HEK293 (cell line): Measurements from ENCODE around the gene PC.

Source experiments
- CTCF ChIA-PET: fragments of 350-600 bp; formaldehyde crosslinking; extraction: SDS; loops from one replicate; lab custom pipeline; 2021; ENCODE audit warnings: antibody characterized with exemption; lab: Yijun Ruan, JAX
- POLR2A ChIA-PET: fragments of 300-600 bp; formaldehyde crosslinking; extraction: SDS; loops from one replicate; lab custom pipeline; 2020; ENCODE audit warnings: antibody characterized with exemption, inconsistent platforms; lab: Yijun Ruan, JAX
- H3K27ac ChIP-seq: fragments of 200-500 bp; sonication (Bioruptor generic); 2 replicates; pipeline ENCODE4 v1.5.1; 2014; ENCODE audit warnings: low read depth, low read length, control low read depth, inconsistent platforms; ENCODE audit errors: extremely low read depth
- H3K36me3 ChIP-seq, 2 experiments: fragments of 200-500 bp in 1 of 2; sonication (Bioruptor generic) in 1 of 2; 1 replicate in 1 of 2; 2 replicates in 1 of 2; pipeline ENCODE4 v1.5.1; 2014 to 2017; ENCODE audit warnings: inconsistent platforms in 2 of 2, low read length in 2 of 2; ENCODE audit not compliant: control insufficient read depth in 2 of 2, insufficient read depth in 1 of 2
- H3K4me1 ChIP-seq: fragments of 200-500 bp; sonication (Bioruptor generic); 2 replicates; pipeline ENCODE4 v1.5.1; 2014; ENCODE audit warnings: mild to moderate bottlenecking, low read length, inconsistent platforms; ENCODE audit not compliant: control insufficient read depth, insufficient read depth
- H3K4me3 ChIP-seq: 2 replicates; pipeline ENCODE4 v1.5.1; 2011; ENCODE audit warnings: low read depth, mild to moderate bottlenecking, control low read depth, low read length, moderate library complexity
- H3K9me3 ChIP-seq: fragments of 200-500 bp; sonication (Bioruptor generic); 2 replicates; pipeline ENCODE4 v1.5.1; 2014; ENCODE audit warnings: low read depth, low read length, inconsistent platforms; ENCODE audit not compliant: control insufficient read depth, insufficient read depth
- EGR2 ChIP-seq: fragments of 450-650 bp; formaldehyde crosslinking; IDR thresholded peaks from 2 replicates; pipeline ENCODE4 v1.5.1; 2016; ENCODE audit warnings: low read depth, missing biosample characterization, missing genetic modification characterization
- FEZF1 ChIP-seq: fragments of 450-650 bp; formaldehyde crosslinking; IDR thresholded peaks from 2 replicates; pipeline ENCODE4 v1.5.1; 2016; ENCODE audit warnings: missing biosample characterization, missing genetic modification characterization
- HOXC10 ChIP-seq: sonication (generic); formaldehyde crosslinking; IDR thresholded peaks from 2 replicates; pipeline ENCODE4 v1.8.1; 2023; ENCODE audit warnings: mild to moderate bottlenecking, missing genetic modification reagents
- HOXD13 ChIP-seq: sonication (generic); formaldehyde crosslinking; IDR thresholded peaks from 2 replicates; pipeline ENCODE4 v1.8.0; 2022; ENCODE audit warnings: missing genetic modification reagents, borderline replicate concordance
- IKZF3 ChIP-seq: fragments of 450-650 bp; IDR thresholded peaks from 2 replicates; pipeline ENCODE4 v1.5.0; 2018; ENCODE audit warnings: missing biosample characterization, mild to moderate bottlenecking, missing genetic modification characterization, moderate library complexity
- PRDM10 ChIP-seq: fragments of 450-650 bp; formaldehyde crosslinking; IDR thresholded peaks from 2 replicates; pipeline ENCODE4 v1.5.1; 2016; ENCODE audit warnings: missing biosample characterization, missing genetic modification characterization
- SP3 ChIP-seq: fragments of 450-650 bp; formaldehyde crosslinking; IDR thresholded peaks from 2 replicates; pipeline ENCODE4 v1.5.1; 2016; ENCODE audit warnings: missing biosample characterization, missing genetic modification characterization
- ZBTB17 ChIP-seq: fragments of 450-650 bp; formaldehyde crosslinking; IDR thresholded peaks from 2 replicates; pipeline ENCODE4 v1.5.1; 2016; ENCODE audit warnings: missing biosample characterization, missing genetic modification characterization
- ZIC2 ChIP-seq: fragments of 450-650 bp; formaldehyde crosslinking; IDR thresholded peaks from 2 replicates; pipeline ENCODE4 v1.5.1; 2016; ENCODE audit warnings: missing biosample characterization, missing genetic modification characterization
- ZNF121 ChIP-seq: fragments of 450-650 bp; formaldehyde crosslinking; IDR thresholded peaks from 2 replicates; pipeline ENCODE4 v1.5.1; 2016; ENCODE audit warnings: missing biosample characterization, missing genetic modification characterization
- ZNF292 ChIP-seq: fragments of 450-650 bp; formaldehyde crosslinking; IDR thresholded peaks from 2 replicates; pipeline ENCODE4 v1.5.1; 2016; ENCODE audit warnings: low read depth, missing biosample characterization, missing genetic modification characterization, borderline replicate concordance
- ZNF341 ChIP-seq: fragments of 450-650 bp; formaldehyde crosslinking; IDR thresholded peaks from 2 replicates; pipeline ENCODE4; 2016; ENCODE audit warnings: low read depth, missing biosample characterization, missing genetic modification characterization
- ZNF404 ChIP-seq: fragments of 450-650 bp; formaldehyde crosslinking; IDR thresholded peaks from 2 replicates; pipeline ENCODE4 v1.5.1; 2017; ENCODE audit warnings: missing biosample characterization, missing genetic modification characterization
- ZNF423 ChIP-seq: fragments of 450-650 bp; formaldehyde crosslinking; IDR thresholded peaks from 2 replicates; pipeline ENCODE4 v1.5.1; 2016; ENCODE audit warnings: missing biosample characterization, missing genetic modification characterization
- ZNF558 ChIP-seq: fragments of 450-650 bp; formaldehyde crosslinking; IDR thresholded peaks from 2 replicates; pipeline ENCODE4 v1.5.1; 2016; ENCODE audit warnings: missing biosample characterization, missing genetic modification characterization
- ZNF600 ChIP-seq: fragments of 450-650 bp; formaldehyde crosslinking; IDR thresholded peaks from 2 replicates; pipeline ENCODE4 v1.5.1; 2016; ENCODE audit warnings: missing biosample characterization, missing genetic modification characterization
- ZNF621 ChIP-seq: fragments of 450-650 bp; formaldehyde crosslinking; IDR thresholded peaks from 2 replicates; pipeline ENCODE4 v1.5.1; 2017; ENCODE audit warnings: missing biosample characterization, missing genetic modification characterization
- ZNF626 ChIP-seq: fragments of 450-650 bp; sonication (Bioruptor Pico); formaldehyde crosslinking; IDR thresholded peaks from 2 replicates; pipeline ENCODE4 v1.5.1; 2018; ENCODE audit warnings: missing biosample characterization, missing genetic modification characterization, inconsistent platforms
- ZNF629 ChIP-seq: fragments of 450-650 bp; formaldehyde crosslinking; IDR thresholded peaks from 2 replicates; pipeline ENCODE4 v1.5.1; 2017; ENCODE audit warnings: missing biosample characterization, missing genetic modification characterization
- ZNF658 ChIP-seq: fragments of 450-650 bp; formaldehyde crosslinking; IDR thresholded peaks from 2 replicates; pipeline ENCODE4; 2016; ENCODE audit warnings: missing biosample characterization, missing genetic modification characterization
- ZNF791 ChIP-seq: fragments of 450-650 bp; formaldehyde crosslinking; IDR thresholded peaks from 2 replicates; pipeline ENCODE4 v1.5.1; 2016; ENCODE audit warnings: missing biosample characterization, missing genetic modification characterization
- ZSCAN23 ChIP-seq: fragments of 450-650 bp; formaldehyde crosslinking; IDR thresholded peaks from 2 replicates; pipeline ENCODE4 v1.5.1; 2016; ENCODE audit warnings: missing biosample characterization, missing genetic modification characterization
- TF ChIP-seq, protein P1 (sequence below): fragments of 450-650 bp; formaldehyde crosslinking; IDR thresholded peaks from 2 replicates; pipeline ENCODE4 v1.5.1; 2016; ENCODE audit warnings: missing biosample characterization, missing genetic modification characterization
- TF ChIP-seq, protein P2 (sequence below): fragments of 450-650 bp; formaldehyde crosslinking; IDR thresholded peaks from 2 replicates; pipeline ENCODE4 v1.5.1; 2016; ENCODE audit warnings: missing biosample characterization, missing genetic modification characterization, borderline replicate concordance

PC gene

GRCh38 chr11:66915046-66915832 is 42.9 kb downstream of the PC start:
- H3K36me3 ChIP-seq: no peaks in the 10 kb centered on the region
- TF ChIP-seq ZNF629 (tag by site-specific recombination) (no peak), ZNF600 (tag by site-specific recombination) (peak; percentile 28; the same call in 1 of the 2 replicates), ZIC2 (tag by site-specific recombination) (peak; percentile 100), HOXD13 (CRISPR knock-in tag) (no peak), FEZF1 (tag by site-specific recombination) (peak; percentile 68), ZNF423 (peak; percentile 41; the same call in 1 of the 2 replicates), ZNF341 (peak; percentile 62), PRDM10 (tag by site-specific recombination) (peak; percentile 24; the same call in 1 of the 2 replicates), IKZF3 (peak; percentile 56; the same call in 1 of the 2 replicates)
- TF ChIP-seq, all 188 proteins: peak for 7
- no peak overlapping the region for H3K27ac ChIP-seq
- H3K4me3 ChIP-seq: no peak overlapping the region
- ChIA-PET CTCF (interaction anchor here (0.5 to 1.2 kb wide), 2 partner anchors 92 to 104 kb away, joined by 3 to 4 read pairs; no protein-coding TSS in a partner anchor), POLR2A (interaction anchor here (1.0 kb wide), 1 partner anchor 77 kb away, joined by 3 read pairs; no protein-coding TSS in a partner anchor)
- H3K4me1 ChIP-seq: no peaks in the 10 kb centered on the region
- no peaks in the 10 kb centered on the region for H3K9me3 ChIP-seq

DNA sequence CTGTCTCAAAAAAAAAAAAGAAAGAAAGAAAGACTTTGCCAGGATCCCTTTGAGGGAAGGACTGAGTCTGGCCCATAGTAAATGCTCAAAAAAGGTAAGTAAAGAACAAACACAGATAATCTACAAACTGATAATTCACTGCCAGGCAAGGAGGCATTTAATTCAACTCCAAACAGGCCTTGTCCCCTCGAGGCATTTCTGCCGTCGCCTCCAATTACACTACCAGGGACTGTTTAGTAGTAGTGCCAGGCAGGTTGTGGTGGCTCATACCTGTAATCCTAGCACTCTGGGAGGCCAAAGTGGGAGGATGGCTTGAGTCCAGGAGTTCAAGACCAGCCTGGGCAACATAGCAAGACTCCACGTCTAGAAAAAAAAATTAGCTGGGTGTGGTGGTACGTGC is 43.7 kb downstream of the PC start:
- Histone ChIP-seq H3K4me3 (no peak overlapping the region), H3K4me1 (no peaks in the 10 kb centered on the region), H3K9me3 (no peaks in the 10 kb centered on the region), H3K27ac (no peak overlapping the region), H3K36me3 (no peaks in the 10 kb centered on the region)
- no peak for TF ChIP-seq EGR2 (tag by site-specific recombination)
- TF ChIP-seq ZNF558 (tag by site-specific recombination): no peak
- no peak for TF ChIP-seq HOXC10 (CRISPR knock-in tag)
- TF ChIP-seq ZNF791 (tag by site-specific recombination): no peak
- TF ChIP-seq ZNF121 (tag by site-specific recombination): peak; percentile 71; the same call in 1 of the 2 replicates
- TF ChIP-seq, protein P1, sequence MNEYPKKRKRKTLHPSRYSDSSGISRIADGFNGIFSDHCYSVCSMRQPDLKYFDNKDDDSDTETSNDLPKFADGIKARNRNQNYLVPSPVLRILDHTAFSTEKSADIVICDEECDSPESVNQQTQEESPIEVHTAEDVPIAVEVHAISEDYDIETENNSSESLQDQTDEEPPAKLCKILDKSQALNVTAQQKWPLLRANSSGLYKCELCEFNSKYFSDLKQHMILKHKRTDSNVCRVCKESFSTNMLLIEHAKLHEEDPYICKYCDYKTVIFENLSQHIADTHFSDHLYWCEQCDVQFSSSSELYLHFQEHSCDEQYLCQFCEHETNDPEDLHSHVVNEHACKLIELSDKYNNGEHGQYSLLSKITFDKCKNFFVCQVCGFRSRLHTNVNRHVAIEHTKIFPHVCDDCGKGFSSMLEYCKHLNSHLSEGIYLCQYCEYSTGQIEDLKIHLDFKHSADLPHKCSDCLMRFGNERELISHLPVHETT (tag by site-specific recombination): no peak
- TF ChIP-seq ZNF658 (tag by site-specific recombination): no peak
- TF ChIP-seq SP3 (tag by site-specific recombination): no peak
- TF ChIP-seq, protein P2, sequence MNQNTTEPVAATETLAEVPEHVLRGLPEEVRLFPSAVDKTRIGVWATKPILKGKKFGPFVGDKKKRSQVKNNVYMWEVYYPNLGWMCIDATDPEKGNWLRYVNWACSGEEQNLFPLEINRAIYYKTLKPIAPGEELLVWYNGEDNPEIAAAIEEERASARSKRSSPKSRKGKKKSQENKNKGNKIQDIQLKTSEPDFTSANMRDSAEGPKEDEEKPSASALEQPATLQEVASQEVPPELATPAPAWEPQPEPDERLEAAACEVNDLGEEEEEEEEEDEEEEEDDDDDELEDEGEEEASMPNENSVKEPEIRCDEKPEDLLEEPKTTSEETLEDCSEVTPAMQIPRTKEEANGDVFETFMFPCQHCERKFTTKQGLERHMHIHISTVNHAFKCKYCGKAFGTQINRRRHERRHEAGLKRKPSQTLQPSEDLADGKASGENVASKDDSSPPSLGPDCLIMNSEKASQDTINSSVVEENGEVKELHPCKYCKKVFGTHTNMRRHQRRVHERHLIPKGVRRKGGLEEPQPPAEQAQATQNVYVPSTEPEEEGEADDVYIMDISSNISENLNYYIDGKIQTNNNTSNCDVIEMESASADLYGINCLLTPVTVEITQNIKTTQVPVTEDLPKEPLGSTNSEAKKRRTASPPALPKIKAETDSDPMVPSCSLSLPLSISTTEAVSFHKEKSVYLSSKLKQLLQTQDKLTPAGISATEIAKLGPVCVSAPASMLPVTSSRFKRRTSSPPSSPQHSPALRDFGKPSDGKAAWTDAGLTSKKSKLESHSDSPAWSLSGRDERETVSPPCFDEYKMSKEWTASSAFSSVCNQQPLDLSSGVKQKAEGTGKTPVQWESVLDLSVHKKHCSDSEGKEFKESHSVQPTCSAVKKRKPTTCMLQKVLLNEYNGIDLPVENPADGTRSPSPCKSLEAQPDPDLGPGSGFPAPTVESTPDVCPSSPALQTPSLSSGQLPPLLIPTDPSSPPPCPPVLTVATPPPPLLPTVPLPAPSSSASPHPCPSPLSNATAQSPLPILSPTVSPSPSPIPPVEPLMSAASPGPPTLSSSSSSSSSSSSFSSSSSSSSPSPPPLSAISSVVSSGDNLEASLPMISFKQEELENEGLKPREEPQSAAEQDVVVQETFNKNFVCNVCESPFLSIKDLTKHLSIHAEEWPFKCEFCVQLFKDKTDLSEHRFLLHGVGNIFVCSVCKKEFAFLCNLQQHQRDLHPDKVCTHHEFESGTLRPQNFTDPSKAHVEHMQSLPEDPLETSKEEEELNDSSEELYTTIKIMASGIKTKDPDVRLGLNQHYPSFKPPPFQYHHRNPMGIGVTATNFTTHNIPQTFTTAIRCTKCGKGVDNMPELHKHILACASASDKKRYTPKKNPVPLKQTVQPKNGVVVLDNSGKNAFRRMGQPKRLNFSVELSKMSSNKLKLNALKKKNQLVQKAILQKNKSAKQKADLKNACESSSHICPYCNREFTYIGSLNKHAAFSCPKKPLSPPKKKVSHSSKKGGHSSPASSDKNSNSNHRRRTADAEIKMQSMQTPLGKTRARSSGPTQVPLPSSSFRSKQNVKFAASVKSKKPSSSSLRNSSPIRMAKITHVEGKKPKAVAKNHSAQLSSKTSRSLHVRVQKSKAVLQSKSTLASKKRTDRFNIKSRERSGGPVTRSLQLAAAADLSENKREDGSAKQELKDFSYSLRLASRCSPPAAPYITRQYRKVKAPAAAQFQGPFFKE (tag by site-specific recombination): no peak
- TF ChIP-seq ZNF292 (tag by site-specific recombination): no peak
- TF ChIP-seq FEZF1 (tag by site-specific recombination): peak; percentile 45
- TF ChIP-seq ZBTB17: no peak
- TF ChIP-seq ZNF621 (tag by site-specific recombination): no peak
- TF ChIP-seq ZNF404 (tag by site-specific recombination): no peak
- no peak for TF ChIP-seq ZNF626 (tag by site-specific recombination)
- TF ChIP-seq ZSCAN23 (tag by site-specific recombination): no peak
- ChIA-PET CTCF (no interaction called here), POLR2A (no interaction called here)
